PFSK-1 (cell line): ENCODE measurements around the gene SEC11C.

Source experiments
- FOXP2 ChIP-seq: optimal IDR thresholded peaks from 2 replicates; pipeline ENCODE3; 2011; ENCODE audit warnings: borderline replicate concordance, control low read depth, inconsistent platforms; ENCODE audit not compliant: insufficient read depth; ENCODE audit errors: extremely low read length, extremely low read depth
- POLR2AphosphoS5 ChIP-seq: IDR thresholded peaks from 2 replicates; pipeline ENCODE4 v1.6.1; 2012; ENCODE audit warnings: low read depth, mild to moderate bottlenecking, control low read depth, low read length, moderate library complexity
- REST ChIP-seq, 2 experiments: IDR thresholded peaks; 2 replicates each; pipeline versions ENCODE4 v1.6.1 to v1.8.0; 2011 to 2012; ENCODE audit warnings: low read depth in 2 of 2, low read length in 2 of 2, control low read depth in 1 of 2, inconsistent platforms in 1 of 2, mild to moderate bottlenecking in 1 of 2, moderate library complexity in 1 of 2; ENCODE audit not compliant: insufficient read depth in 1 of 2
- SIN3A ChIP-seq: IDR thresholded peaks from 2 replicates; pipeline ENCODE4 v1.6.1; 2012; ENCODE audit warnings: mild to moderate bottlenecking, low read length, moderate library complexity, borderline replicate concordance; ENCODE audit not compliant: insufficient read depth
- TAF1 ChIP-seq: IDR thresholded peaks from 2 replicates; pipeline ENCODE4 v1.6.1; 2012; ENCODE audit warnings: low read length, control low read depth, borderline replicate concordance; ENCODE audit not compliant: insufficient read depth

The SEC11C gene

GRCh38 chr18:59198215-59198614 is 58.5 kb downstream of the SEC11C start:
- no peak for TF ChIP-seq POLR2AphosphoS5
- no peak for TF ChIP-seq FOXP2
- TF ChIP-seq TAF1: no peak
- no peak for TF ChIP-seq SIN3A
- no peak for TF ChIP-seq REST (IDR thresholded peaks at IDR 0.05; ENCODE audit: insufficient read depth in 1 of 2, low read depth in 2 of 2, low read length in 2 of 2)

- no peak for TF ChIP-seq POLR2AphosphoS5
Measured at GRCh38 chr18:59200787-59201186, 61.1 kb downstream of the SEC11C start.

GRCh38 chr18:59202258-59202820 is 62.7 kb downstream of the SEC11C start:
- no peak for TF ChIP-seq SIN3A
- no peak for TF ChIP-seq FOXP2
- no peak for TF ChIP-seq TAF1
- TF ChIP-seq POLR2AphosphoS5: no peak
- TF ChIP-seq REST (IDR thresholded peaks at IDR 0.05; ENCODE audit: insufficient read depth in 1 of 2, low read depth in 2 of 2, low read length in 2 of 2): no peak

GRCh38 chr18:59207506-59207905 is 67.8 kb downstream of the SEC11C start:
- TF ChIP-seq FOXP2 (no peak), TAF1 (no peak)
